GM19099 (cell line): ENCODE measurements around the gene APLP2.

Source experiments
- POLR2A ChIP-seq: IDR thresholded peaks from 3 replicates; pipeline ENCODE4 v1.6.1; 2011; ENCODE audit warnings: low read depth; ENCODE audit not compliant: insufficient read length; ENCODE audit errors: extremely low read depth

APLP2 gene

DNA sequence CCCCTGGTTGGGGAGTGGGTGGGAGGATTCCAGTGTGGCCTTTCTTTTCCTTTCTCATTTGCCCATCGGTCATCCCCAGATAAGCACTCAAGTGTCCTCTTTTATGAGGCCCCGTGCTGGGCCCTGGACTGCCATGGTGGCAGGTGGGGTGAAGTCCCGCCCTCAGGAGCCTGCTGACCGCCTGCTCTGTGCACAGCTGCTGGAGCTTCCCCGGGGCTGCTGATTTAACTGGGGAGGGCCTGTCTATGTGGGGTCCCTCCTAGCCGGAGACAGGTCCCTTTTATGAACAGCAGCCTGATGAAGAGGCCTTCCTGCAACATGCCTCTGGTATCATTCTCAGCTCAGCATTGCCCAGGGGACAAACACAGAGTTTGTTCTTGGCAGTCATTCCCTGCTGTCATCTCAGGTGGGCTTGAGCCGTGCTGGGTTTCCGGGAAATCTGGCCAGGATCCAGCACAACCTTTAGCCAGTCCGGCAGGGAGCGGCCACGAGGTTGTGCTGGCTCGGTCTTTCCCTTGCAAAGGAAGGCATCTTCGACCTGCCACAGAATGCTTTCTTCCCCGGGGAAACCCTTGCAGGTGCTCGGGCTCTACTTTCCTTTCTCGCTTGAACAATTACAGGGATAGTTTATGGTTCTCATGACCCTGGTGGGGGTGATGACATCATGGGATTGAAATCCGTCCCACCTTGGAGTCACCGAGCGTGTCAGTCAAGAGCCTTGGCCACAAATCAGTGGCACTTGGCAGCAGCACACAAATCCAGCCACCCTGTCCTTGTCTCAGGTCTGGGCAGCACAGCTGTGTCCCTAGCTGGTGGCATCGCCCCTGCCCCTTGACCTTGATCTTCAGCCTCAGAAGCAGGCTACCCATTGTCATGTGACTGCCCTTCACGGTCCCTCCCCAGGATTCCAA is 110.0 kb downstream of the APLP2 start:
- no peak for TF ChIP-seq POLR2A

- TF ChIP-seq POLR2A, result no peak
Measured at GRCh38 chr11:130180491-130180890, 110.8 kb downstream of the APLP2 start.

DNA sequence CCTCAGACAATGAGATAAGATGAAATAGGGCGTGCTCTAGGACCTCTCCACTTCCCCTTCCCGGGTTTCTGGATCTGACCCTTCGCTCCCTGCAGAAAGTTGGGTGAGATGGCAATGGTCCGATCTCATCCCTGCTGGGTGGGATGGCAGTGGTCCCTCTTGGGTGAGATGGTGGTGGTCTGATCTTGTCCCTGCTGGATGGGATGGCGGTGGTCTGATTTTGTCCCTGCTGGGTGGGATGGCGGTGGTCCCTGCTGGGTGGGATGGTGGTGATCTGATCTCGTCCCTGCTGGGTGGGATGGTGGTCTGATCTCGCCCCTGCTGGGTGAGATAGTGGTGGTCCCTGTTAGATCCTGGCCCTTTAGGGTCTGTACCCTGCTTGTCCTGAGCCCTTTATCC is 111.2 kb downstream of the APLP2 start:
- TF ChIP-seq POLR2A, result no peak

DNA sequence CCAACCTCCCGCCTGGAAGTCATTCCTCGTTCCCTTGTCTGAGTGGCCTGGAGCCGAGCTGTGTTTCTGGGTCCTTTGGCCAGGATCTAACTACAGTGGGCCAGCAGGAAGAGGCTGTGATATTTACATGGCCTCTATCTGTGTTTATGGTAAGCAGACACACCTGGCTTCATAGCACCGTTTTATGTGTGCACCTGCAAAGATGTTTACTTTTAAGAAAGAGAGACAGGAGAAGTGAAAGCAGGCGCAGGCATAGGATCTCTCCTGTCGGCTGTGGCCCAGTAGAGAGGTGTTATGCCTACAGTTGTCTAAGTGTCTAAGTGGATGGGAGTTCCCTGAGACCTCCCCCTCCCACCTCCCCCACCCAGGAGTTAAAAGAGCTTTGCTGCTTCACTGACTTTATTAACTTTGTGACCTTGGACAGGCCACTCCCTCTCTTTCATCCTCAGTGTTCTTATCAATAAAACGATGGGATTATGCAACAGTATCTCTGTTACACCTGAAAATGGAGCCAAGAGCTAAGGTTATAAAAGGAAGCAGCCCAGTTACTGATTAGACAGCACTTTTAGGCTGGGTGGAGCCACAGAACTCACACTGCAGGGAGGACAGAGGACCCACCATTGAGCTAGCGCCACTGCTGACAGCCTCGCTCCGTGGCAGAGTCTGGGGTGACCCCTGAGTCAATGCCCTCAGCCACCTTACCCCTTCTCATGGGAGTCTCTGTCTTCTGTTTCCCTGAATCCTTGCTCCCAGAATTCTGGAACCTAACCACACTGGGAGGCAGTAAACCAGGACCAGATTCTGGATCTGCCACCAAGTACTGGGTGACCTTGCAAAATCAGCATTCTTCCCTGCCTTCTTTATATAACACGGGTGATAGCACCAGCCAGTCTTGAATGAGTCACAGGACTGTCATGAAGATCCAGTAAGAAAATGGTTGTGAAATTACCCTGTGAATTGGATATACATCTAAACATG is 111.9 kb downstream of the APLP2 start:
- TF ChIP-seq POLR2A, result no peak

GRCh38 chr11:130183878-130184610 is 114.3 kb downstream of the APLP2 start:
- no peak for TF ChIP-seq POLR2A

GRCh38 chr11:130187096-130187495 is 117.4 kb downstream of the APLP2 start:
- no peak for TF ChIP-seq POLR2A

DNA sequence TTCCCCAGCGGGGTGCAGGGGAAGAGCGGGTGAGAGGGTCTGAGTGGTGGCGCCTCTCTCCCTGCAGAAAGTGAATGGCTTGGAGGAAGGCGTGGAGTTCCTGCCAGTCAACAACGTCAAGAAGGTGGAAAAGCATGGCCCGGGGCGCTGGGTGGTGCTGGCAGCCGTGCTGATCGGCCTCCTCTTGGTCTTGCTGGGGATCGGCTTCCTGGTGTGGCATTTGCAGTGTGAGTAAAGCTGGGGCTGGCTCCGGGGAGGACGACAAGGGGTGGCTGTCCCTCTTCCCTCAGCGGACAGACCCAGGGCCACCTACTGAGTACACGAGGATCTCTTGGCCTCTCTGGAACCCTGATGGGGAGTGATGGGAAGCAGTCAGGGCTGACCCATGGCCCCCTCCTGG is 118.4 kb downstream of the APLP2 start:
- TF ChIP-seq POLR2A, result no peak

- TF ChIP-seq POLR2A, result no peak
Measured at GRCh38 chr11:130188585-130189347, 119.1 kb downstream of the APLP2 start.

GRCh38 chr11:130189492-130190210 is 120.0 kb downstream of the APLP2 start:
- no peak for TF ChIP-seq POLR2A

- no peak for TF ChIP-seq POLR2A
Measured at GRCh38 chr11:130190371-130190881, 120.7 kb downstream of the APLP2 start.

GRCh38 chr11:130191896-130192295 is 122.2 kb downstream of the APLP2 start:
- TF ChIP-seq POLR2A, result no peak

DNA sequence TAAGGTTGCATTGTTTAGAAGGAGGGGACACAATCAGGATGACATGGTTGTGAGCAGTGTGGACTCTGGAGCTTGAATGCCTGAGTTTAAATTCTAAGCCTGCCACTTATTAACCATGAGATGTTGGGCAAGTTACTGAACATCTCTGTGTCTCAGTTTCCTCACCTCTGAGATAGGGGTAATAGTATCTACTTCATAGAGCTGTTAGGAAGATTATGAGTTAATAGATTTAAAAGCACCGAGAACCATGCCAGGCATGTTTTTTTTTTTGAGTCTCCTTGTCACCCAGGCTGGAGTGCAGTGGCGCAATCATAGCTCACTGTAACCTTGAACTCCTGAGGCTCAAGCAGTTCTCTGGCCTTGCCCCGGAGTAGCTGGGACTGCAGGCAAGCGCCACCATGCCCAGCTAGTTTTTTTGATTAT is 123.2 kb downstream of the APLP2 start:
- no peak for TF ChIP-seq POLR2A
